ENCODE results near the gene SCFD1. TPM values are rescaled to one million over a fixed set of nuclear protein-coding genes. Genes with fewer than 3 reads are reported as not detected.
A peak's percentile ranks its signal among the peaks of the same experiment; 100 is the strongest.
"Not testable (repeated sequence)": the region's sequence is repeated elsewhere in the genome, so short reads cannot be mapped to it uniquely, and the experiment has no call there.

The SCFD1 gene
- total RNA-seq, 1 donor from 2014 or later = 35.5 TPM

DNA sequence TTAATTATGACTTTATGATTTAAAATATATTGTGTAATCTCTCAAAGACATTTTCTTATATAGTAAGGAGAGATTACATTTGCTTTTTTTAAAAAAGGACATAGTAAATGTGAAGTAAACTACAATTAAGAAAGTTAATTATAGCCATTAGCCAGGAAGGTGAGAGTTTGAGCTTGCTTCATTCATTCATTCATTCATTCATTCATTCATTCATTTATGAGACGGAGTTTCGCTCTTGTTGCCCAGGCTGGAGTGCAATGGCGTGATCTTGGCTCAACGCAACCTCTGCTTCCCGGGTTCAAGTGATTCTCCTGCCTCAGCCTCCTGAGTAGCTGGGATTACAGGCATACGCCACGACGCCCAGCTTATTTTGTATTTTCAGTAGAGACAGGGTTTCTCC is 17.4 kb upstream of the SCFD1 start:
- DNase-seq; intact Hi-C loops (cut with DNase I); ATAC-seq (ENCODE audit: poor library complexity): not testable (repeated sequence)

GRCh38 chr14:30607156-30607780 is 14.9 kb upstream of the SCFD1 start:
- no peak for DNase-seq
- intact Hi-C loops (cut with DNase I) = no loop called here
- ATAC-seq (ENCODE audit: poor library complexity) = no peak

DNA sequence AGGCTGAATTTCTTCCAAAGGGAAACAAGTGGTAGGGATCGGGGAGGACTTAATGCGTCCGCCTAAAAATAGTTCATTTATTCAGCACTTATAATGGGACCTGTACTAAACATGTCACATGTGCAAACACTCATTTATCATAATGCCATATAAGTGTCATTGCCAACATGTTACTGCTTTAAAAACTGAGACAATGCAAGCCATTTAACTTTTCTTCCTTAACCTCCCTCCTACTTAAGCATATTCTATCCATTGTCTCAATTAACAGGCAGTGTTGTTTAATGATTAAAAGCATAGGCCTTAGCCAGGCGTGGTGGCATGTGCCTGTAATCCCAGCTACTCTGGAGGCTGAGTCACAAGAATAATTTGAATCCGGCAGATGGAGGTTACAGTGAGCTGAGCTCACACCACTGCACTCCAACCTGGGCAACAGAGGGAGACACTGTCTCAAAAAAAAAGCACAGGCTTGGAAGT is 13.5 kb upstream of the SCFD1 start:
- ATAC-seq (ENCODE audit: poor library complexity) = no peak
- intact Hi-C loops (cut with DNase I) = no loop called here

DNA sequence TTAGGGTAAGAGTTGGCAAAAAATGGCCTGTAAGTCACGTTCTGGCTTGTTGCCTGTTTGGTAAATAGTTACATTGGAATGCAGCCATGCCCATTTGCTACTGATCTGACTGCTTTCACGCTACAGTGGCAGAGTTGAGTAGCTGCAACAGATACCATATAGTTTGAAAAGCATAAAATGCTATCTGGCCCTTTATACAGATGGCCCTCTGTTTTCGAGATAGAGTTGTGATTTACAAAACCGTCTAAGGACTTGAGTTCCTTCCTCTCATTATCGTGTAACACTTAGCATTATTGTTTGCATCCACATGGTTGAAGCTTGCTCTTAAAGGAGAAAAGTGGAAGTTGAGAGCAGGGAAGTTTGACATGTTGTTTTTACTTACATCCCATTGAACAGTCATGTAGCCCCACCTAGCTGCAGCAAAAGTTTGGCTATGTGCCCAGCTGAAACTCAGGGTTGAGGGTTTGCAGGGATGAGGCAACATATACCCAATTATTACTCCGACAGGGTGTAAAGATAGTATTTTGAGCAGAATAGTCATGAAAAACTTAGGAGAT is 11.3 kb upstream of the SCFD1 start:
- intact Hi-C loops (cut with DNase I) = no loop called here
- ATAC-seq (ENCODE audit: poor library complexity) = peak; percentile 51
- DNase-seq = peak; percentile 48

More for the DNA sequence above, 13.5 kb upstream of the SCFD1 start:
- no peak for DNase-seq

GRCh38 chr14:30614155-30614554 is 8.0 kb upstream of the SCFD1 start:
- ATAC-seq (ENCODE audit: poor library complexity) (no peak), DNase-seq (no peak)
- intact Hi-C loops (cut with DNase I) = no loop called here

DNA sequence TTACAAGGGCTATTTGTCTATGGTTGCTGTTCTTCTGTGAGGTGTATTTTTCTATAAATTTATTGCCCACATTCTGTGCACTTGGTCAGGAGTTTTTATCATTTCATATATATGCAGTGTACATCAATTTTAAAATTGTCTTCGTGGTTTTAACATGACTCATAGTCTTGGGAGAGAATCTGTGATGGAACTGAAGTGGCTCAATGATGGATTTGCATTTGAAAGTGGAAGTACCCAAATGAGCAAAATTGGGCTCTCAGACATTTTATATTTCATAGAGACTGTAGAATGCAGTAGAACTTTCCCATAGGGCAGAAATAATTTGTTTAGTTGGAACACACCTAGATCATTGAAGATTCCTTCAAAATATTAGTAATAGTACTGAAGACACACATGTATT is 1.9 kb upstream of the SCFD1 start:
- intact Hi-C loops (cut with DNase I) = no loop called here
- DNase-seq (no peak), ATAC-seq (ENCODE audit: poor library complexity) (no peak)

- intact Hi-C loops (cut with DNase I) = no loop called here
- ATAC-seq (ENCODE audit: poor library complexity) (peak; percentile 44), DNase-seq (no peak)
These were observed 672 bp upstream of the SCFD1 start for GRCh38 chr14:30621354-30621939.

- intact Hi-C loops (cut with DNase I) = no loop called here
- ATAC-seq (ENCODE audit: poor library complexity) = no peak
- DNase-seq = no peak
These were observed 1.5 kb downstream of the SCFD1 start for GRCh38 chr14:30623412-30624131.

DNA sequence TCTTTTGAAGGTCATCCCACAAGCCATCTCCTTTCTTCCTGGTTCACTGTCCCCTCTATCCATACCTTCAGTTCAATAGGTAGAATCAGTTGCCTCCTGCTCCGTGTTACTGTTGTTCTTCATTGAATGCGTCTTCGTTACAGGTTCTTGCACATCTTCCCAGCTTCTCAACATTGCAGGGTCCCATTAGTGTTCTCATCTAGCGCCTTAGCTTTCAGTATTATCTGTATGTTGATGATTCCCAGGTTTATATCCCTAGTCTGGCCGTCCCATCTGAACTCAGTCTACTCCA is 2.0 kb downstream of the SCFD1 start:
- no peak for ATAC-seq (ENCODE audit: poor library complexity)
- DNase-seq = no peak
- intact Hi-C loops (cut with DNase I) = no loop called here

GRCh38 chr14:30625533-30625932 is 3.4 kb downstream of the SCFD1 start:
- ATAC-seq (ENCODE audit: poor library complexity) (no peak), DNase-seq (no peak)
- intact Hi-C loops (cut with DNase I) = no loop called here

GRCh38 chr14:30629432-30629831 is 7.3 kb downstream of the SCFD1 start:
- intact Hi-C loops (cut with DNase I); DNase-seq; ATAC-seq (ENCODE audit: poor library complexity): not testable (repeated sequence)

DNA sequence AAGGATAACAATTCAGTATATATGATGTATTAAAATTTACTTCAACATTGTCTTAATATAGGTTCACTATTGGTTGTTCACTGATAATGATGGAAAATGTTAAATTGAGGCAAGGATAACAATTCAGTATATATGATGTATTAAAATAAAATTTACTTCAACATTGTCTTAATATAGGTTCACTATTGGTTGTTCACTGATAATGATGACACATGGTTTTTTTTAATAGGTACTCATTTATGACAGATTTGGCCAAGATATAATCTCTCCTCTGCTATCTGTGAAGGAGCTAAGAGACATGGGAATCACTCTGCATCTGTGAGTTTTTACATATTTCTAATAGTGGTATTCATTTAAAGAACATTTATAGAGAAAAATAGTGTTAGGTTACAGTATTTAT is 8.1 kb downstream of the SCFD1 start:
- intact Hi-C loops (cut with DNase I) = no loop called here
- ATAC-seq (ENCODE audit: poor library complexity) (no peak), DNase-seq (no peak)

GRCh38 chr14:30632730-30633129 is 10.6 kb downstream of the SCFD1 start:
- DNase-seq (no peak), ATAC-seq (ENCODE audit: poor library complexity) (no peak)
- intact Hi-C loops (cut with DNase I) = no loop called here

DNA sequence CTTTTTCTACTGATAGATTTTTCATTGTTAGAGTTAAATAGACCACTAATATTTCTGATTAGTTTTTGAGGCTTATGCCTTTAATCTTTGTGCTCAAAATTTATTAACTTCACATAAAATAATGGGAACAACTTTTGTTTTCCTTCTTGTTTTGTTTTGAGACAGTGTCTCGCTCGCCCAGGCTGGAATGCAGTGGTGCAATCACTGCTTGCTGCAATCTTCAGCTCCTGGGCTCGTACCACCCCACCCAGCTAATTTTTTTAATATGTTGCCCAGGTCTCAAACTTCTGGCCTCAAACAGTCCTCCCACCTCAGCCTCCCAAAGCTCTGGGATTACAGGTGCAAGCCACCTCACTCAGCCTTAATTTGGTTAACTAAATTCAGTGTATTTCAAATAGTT is 16.8 kb downstream of the SCFD1 start:
- ATAC-seq (ENCODE audit: poor library complexity) = no peak
- no peak for DNase-seq
- intact Hi-C loops (cut with DNase I) = no loop called here

DNA sequence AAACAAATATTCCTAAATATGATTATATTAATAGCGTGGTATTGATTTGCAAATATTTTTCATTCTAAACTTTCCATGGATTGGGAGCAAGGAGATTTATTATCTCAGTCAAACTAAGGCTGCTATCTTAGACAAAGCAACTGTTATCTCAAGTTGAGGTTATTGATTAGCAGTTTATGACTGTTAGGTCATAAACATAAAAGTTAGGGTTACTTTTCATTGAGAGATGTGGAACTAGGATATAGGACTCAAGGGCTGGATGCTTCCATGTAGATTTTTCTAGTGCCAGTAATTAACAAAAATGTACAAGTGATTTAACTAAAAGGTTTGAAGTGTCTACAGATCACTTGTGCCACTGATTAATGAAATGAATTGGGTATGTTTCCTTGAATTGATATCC is 19.1 kb downstream of the SCFD1 start:
- intact Hi-C loops (cut with DNase I) = no loop called here
- DNase-seq (no peak), ATAC-seq (ENCODE audit: poor library complexity) (no peak)

DNA sequence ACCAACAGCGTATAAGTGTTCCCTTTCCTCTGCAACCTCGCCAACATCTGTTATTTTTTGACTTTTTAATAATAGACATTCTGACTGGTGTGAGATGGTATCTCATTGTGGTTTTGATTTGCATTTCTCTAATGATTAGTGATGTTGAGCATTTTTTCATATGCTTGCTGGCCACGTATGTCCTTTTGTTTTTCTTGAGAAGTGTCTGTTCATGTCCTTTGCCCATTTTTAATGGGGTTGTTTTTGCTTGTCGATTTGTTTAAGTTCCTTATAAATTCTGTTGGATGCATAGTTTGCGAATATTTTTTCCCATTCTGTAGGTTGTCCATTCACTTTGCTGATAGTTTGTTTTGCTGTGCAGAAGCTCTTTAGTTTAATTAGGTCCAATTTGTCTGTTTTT is 22.3 kb downstream of the SCFD1 start:
- ATAC-seq (ENCODE audit: poor library complexity); intact Hi-C loops (cut with DNase I); DNase-seq: not testable (repeated sequence)

DNA sequence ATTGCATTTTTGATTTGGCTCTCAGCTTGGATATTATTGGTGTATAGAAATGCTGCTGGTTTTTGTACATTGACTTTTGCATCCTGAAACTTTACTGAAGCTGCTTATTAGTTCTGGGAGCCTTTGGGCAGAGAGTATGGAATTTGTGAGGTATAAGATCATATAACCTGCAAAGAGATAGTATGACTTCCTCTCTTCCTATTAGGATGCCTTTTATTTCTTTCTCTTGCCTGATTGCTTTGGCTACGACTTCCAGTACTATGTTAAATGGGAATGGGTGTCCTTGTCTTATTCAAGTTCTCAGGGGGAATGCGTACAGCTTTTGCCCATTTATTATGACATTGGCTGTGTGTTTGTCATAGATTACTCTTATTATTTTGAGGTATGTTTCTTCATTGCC is 23.5 kb downstream of the SCFD1 start:
- DNase-seq (no peak), ATAC-seq (ENCODE audit: poor library complexity) (no peak)
- intact Hi-C loops (cut with DNase I) = no loop called here

DNA sequence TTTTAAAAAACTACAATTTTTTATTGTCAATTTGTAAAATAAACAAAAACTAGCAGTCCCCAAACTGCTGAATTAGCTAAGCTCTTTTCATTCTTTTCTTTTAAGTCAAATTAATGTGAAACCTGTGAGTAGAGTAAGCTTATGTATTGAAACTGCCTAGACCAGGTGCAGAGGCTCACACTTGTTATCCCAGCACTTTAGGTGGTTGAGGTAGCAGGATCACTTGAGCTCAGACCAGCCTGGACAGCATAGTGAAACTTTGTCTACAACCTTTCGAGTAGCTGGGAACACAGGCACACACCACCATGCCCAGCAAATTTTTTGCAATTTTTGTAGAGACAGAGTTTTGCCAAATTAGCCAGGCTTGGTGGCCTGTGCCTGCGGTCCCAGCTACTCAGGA is 26.4 kb downstream of the SCFD1 start:
- intact Hi-C loops (cut with DNase I) = no loop called here
- DNase-seq (no peak), ATAC-seq (ENCODE audit: poor library complexity) (no peak)

- DNase-seq (no peak), ATAC-seq (ENCODE audit: poor library complexity) (no peak)
- intact Hi-C loops (cut with DNase I) = no loop called here
These were observed 29.8 kb downstream of the SCFD1 start for GRCh38 chr14:30651937-30652336.

DNA sequence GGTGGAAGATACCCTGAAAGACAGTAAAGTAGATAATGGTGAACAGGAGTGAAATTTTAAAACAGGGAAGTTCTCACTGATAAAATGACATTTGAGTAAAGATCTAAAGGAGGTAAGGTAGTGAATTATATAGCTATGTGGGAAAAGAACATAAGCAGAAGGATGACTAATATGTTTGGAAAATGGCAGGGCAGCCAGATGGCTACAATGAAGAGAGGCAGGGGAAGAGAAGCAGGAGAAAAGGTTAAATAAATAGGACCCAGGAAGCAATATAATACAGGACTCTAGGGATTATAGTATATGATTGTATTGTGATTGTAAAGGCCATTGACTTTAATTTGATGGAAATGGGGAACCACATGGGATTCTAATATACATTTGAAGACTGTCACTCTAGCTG is 33.0 kb downstream of the SCFD1 start:
- DNase-seq (no peak), ATAC-seq (ENCODE audit: poor library complexity) (no peak)
- intact Hi-C loops (cut with DNase I) = no loop called here
